Epidermal melanocyte (primary cell): ENCODE results near the gene ELF2.
A peak's percentile ranks its signal among the peaks of the same experiment; 100 is the strongest.
"Not testable (repeated sequence)": the region's sequence is repeated elsewhere in the genome, so short reads cannot be mapped to it uniquely, and the experiment has no call there.

ENCODE experiments used
- DNase-seq: peaks from one replicate; pipeline ENCODE4 v3.0.0; 2011; ENCODE audit warnings: low spot score; ENCODE audit not compliant: insufficient read length

The ELF2 gene

GRCh38 chr4:139144911-139145551 lies 32.0 kb downstream of the ELF2 start:
- DNase-seq, result no peak

- DNase-seq, result no peak
Observed at GRCh38 chr4:139144161-139144859, 32.7 kb downstream of the ELF2 start.

GRCh38 chr4:139142980-139143379 lies 34.0 kb downstream of the ELF2 start:
- DNase-seq, result no peak

GRCh38 chr4:139142087-139142486 lies 34.9 kb downstream of the ELF2 start:
- no peak for DNase-seq

- no peak for DNase-seq
Observed at GRCh38 chr4:139137763-139138162, 39.3 kb downstream of the ELF2 start.

- DNase-seq, result no peak
Observed at GRCh38 chr4:139134403-139134802, 42.6 kb downstream of the ELF2 start.

- no peak for DNase-seq
Observed at GRCh38 chr4:139131209-139131870, 45.7 kb downstream of the ELF2 start.

GRCh38 chr4:139129206-139129605 lies 47.8 kb downstream of the ELF2 start:
- DNase-seq, result no peak

GRCh38 chr4:139126898-139127297 lies 50.1 kb downstream of the ELF2 start:
- DNase-seq, result no peak

GRCh38 chr4:139123910-139124309 lies 53.1 kb downstream of the ELF2 start:
- no peak for DNase-seq

GRCh38 chr4:139118365-139118764 lies 58.7 kb downstream of the ELF2 start:
- no peak for DNase-seq

- no peak for DNase-seq
Observed at GRCh38 chr4:139115226-139115625, 61.8 kb downstream of the ELF2 start.

GRCh38 chr4:139114795-139115194 lies 62.2 kb downstream of the ELF2 start:
- not testable (repeated sequence) for DNase-seq

GRCh38 chr4:139112650-139113049 lies 64.4 kb downstream of the ELF2 start:
- no peak for DNase-seq

GRCh38 chr4:139108567-139109128 lies 68.4 kb downstream of the ELF2 start:
- DNase-seq, result no peak

GRCh38 chr4:139099366-139099982 lies 77.5 kb downstream of the ELF2 start:
- peak; percentile 48 for DNase-seq

GRCh38 chr4:139092271-139092670 lies 84.7 kb downstream of the ELF2 start:
- DNase-seq, result no peak

- no peak for DNase-seq
Observed at GRCh38 chr4:139085141-139085540, 91.9 kb downstream of the ELF2 start.

- DNase-seq, result no peak
Observed at GRCh38 chr4:139084804-139085093, 92.3 kb downstream of the ELF2 start.

- peak; percentile 38 for DNase-seq
Observed at GRCh38 chr4:139083956-139084803, 92.8 kb downstream of the ELF2 start.

GRCh38 chr4:139083607-139083955 lies 93.4 kb downstream of the ELF2 start:
- DNase-seq, result peak; percentile 49
